ENCODE measurements around the gene RAB5IF.
"Not testable (repeated sequence)": the region's sequence is repeated elsewhere in the genome, so short reads cannot be mapped to it uniquely, and the experiment has no call there.

The RAB5IF gene

GRCh38 chr20:36587388-36588070 lies 18.1 kb upstream of the RAB5IF start:
- no peak for DNase-seq

GRCh38 chr20:36591281-36591680 lies 14.3 kb upstream of the RAB5IF start:
- no peak for DNase-seq

- peak; percentile 29 for DNase-seq
These were observed 13.5 kb upstream of the RAB5IF start for GRCh38 chr20:36591854-36592641.

- no peak for DNase-seq
These were observed 12.1 kb upstream of the RAB5IF start for GRCh38 chr20:36593347-36593929.

- no peak for DNase-seq
These were observed 5.7 kb upstream of the RAB5IF start for GRCh38 chr20:36599912-36600345.

- no peak for DNase-seq
These were observed 4.0 kb upstream of the RAB5IF start for GRCh38 chr20:36601540-36601939.

GRCh38 chr20:36604952-36605398 lies 604 bp upstream of the RAB5IF start:
- no peak for DNase-seq

GRCh38 chr20:36606158-36607066 lies 833 bp downstream of the RAB5IF start:
- DNase-seq = no peak

GRCh38 chr20:36607586-36608387 lies 2.2 kb downstream of the RAB5IF start:
- DNase-seq = no peak

GRCh38 chr20:36608388-36608728 lies 2.8 kb downstream of the RAB5IF start:
- not testable (repeated sequence) for DNase-seq

- DNase-seq = no peak
These were observed 6.0 kb downstream of the RAB5IF start for GRCh38 chr20:36611625-36612024.

- no peak for DNase-seq
These were observed 8.4 kb downstream of the RAB5IF start for GRCh38 chr20:36613974-36614373.

GRCh38 chr20:36614781-36615557 lies 9.4 kb downstream of the RAB5IF start:
- no peak for DNase-seq

- DNase-seq = no peak
These were observed 15.3 kb downstream of the RAB5IF start for GRCh38 chr20:36620917-36621316.

GRCh38 chr20:36623444-36623843 lies 17.9 kb downstream of the RAB5IF start:
- DNase-seq = no peak

- DNase-seq = no peak
These were observed 18.7 kb downstream of the RAB5IF start for GRCh38 chr20:36624068-36624943.

- DNase-seq = no peak
These were observed 19.4 kb downstream of the RAB5IF start for GRCh38 chr20:36624944-36625324.

- DNase-seq = no peak
These were observed 22.5 kb downstream of the RAB5IF start for GRCh38 chr20:36628076-36628475.

- DNase-seq = no peak
These were observed 24.4 kb downstream of the RAB5IF start for GRCh38 chr20:36629719-36630681.
